Prostate gland (tissue), 2 donors: Measurements from ENCODE around the gene UBL5. TPM values are rescaled to one million over a fixed set of nuclear protein-coding genes. Genes with fewer than 3 reads are reported as not detected.

Source experiments
- DNase-seq: peaks from one replicate; pipeline ENCODE4 v3.0.0-alpha.2; 2019; ENCODE audit warnings: low spot score
- H3K27ac ChIP-seq, 2 donors: fragments of 200-600 bp; sonication (generic); 2 replicates each; pipeline ENCODE4 v1.5.1; 2017 to 2019
- H3K27me3 ChIP-seq: fragments of 200-600 bp; sonication (generic); replicated peaks from 2 replicates; pipeline ENCODE4 v1.5.1; 2019; ENCODE audit not compliant: insufficient read depth
- H3K36me3 ChIP-seq, 2 donors: fragments of 200-600 bp; sonication (generic); 1 replicate in 1 of 2; 2 replicates in 1 of 2; pipeline versions ENCODE4 v1.5.1 to v1.8.1; 2017 to 2019
- H3K4me1 ChIP-seq: fragments of 200-600 bp; sonication (generic); replicated peaks from 2 replicates; pipeline ENCODE4 v1.5.1; 2019
- H3K4me3 ChIP-seq, 2 donors: fragments of 200-600 bp; sonication (generic); 2 replicates each; pipeline ENCODE4 v1.5.1; 2017 to 2019
- H3K9me3 ChIP-seq: fragments of 200-600 bp; sonication (generic); 2 replicates; pipeline ENCODE4 v1.5.1; 2017
- CTCF ChIP-seq, 4 experiments: fragments of 200-600 bp in 2 of 4; fragments of 450-650 bp in 2 of 4; sonication (generic) in 2 of 4; IDR thresholded peaks; 1 replicate in 3 of 4; 2 replicates in 1 of 4; pipeline ENCODE4 v1.5.1; 2016 to 2019; ENCODE audit warnings: antibody characterized with exemption in 4 of 4, mild to moderate bottlenecking in 2 of 4, moderate library complexity in 2 of 4
- POLR2A ChIP-seq: fragments of 450-650 bp; IDR thresholded peaks from one replicate; pipeline ENCODE4 v1.6.1; 2016; ENCODE audit warnings: antibody characterized with exemption, mild to moderate bottlenecking
- POLR2AphosphoS5 ChIP-seq: sonication (generic); formaldehyde crosslinking; IDR thresholded peaks from one replicate; pipeline ENCODE4 v1.6.1; 2017; ENCODE audit warnings: antibody characterized with exemption
- WGBS: methylation state at CpG from one replicate; pipeline ENCODE4 v1.1.5; 2018; 5-methylcytosine and 5-hydroxymethylcytosine counted together
- intact Hi-C: fragments of 100-400 bp; cut with DNase I; formaldehyde crosslinking; loops from one replicate; pipeline ENCODE4 v1.14.2; 2022
- total RNA-seq, 2 donors: library from RNA; depleted of rRNA; stranded (reverse); fragments of >200 nt; gene quantifications; one replicate each; pipeline ENCODE4 v1.1.0, GENCODE V29; 2016

UBL5 gene
- total RNA-seq, 2 donors from 2014 or later: 543 to 675 TPM

DNA sequence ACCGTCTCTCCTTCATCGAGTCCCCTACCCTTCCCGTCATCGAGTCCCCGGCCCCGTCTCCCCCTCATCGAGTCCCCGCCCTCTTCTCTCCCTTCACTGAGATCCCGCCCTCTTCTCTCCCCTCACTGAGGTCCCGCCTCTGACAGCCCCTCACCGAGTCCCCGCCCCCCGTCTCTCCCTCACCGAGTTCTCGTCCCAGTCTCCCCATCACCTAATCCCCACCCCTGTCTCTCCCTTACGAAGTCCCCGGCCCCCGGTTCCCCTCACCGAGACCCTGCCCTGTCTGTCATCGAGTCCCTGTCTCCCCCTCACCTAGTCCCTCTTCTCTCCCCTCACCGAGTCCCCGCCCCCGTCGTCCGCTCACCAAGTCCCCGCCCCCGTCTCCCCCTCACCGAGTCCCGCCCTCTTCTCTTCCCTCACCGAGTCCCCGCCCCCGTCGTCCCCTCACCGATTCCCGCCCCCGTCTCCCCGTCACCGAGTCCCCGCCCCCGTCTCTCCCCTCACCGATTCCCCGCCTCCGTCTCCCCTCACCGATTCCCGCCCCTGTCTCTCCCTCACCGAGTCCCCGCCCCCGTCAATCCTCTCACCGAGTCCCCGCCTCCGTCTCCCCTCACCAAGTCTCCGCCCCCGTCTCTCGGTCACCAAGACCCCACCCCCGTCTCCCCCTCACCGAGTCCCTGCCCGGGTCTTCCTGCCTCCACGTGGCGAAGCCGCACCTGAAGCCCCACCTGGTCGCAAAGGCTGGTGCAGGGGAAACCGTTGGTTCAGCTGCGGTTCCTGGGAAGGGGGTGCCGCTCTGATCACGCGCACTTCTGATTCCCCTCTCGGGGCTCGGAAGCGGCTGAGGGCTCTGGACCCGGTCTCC lies 35.3 kb upstream of the UBL5 start:
- Histone ChIP-seq H3K36me3 (no peaks in the 10 kb centered on the region), H3K4me3 (peak overlapping the region; percentile 44 to 79), H3K27me3 (no peaks in the 10 kb centered on the region), H3K9me3 (no peaks in the 10 kb centered on the region), H3K4me1 (no peaks in the 10 kb centered on the region), H3K27ac (peak overlapping the region; percentile 94 to 98)
- peak in 1 of 4 experiments; percentile 3 for TF ChIP-seq CTCF (IDR thresholded peaks at IDR 0.05)
- peak; percentile 32 for TF ChIP-seq POLR2AphosphoS5
- TF ChIP-seq POLR2A: peak; percentile 38
- WGBS: 2% methylated on average over 60 of the region's 70 CpGs
- DNase-seq: peak; percentile 96
- intact Hi-C loops: loop anchor here (2.0 to 10.0 kb wide), 4 partner anchors 208 to 648 kb away; partner anchors contain the start of genes ZNF121, ZNF266, ZNF317 and ZNF559

DNA sequence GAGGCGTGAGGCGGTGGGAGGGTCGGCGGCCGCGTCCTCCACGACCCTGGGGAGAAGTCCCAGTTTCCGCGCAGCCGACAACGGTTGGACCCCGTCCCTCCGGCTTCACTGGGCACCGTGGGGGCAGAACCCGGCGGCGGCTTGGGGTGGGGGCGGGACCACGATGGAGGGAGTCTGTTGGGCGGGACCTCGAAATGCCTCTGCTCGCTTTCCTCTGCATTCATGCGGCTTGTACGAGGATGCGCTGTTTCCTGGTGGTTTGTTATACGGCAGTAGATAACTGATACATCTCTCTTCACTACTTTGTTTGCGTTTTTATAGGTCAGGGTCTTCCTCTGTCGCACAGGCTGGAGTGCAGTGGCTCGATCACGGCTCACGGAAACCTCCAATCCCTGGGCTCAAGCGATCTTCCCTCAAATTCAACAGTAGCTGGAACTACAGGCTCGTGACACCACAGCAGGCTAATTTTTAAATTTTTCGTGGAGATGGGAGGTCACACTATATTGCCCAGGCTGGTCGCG lies 34.6 kb upstream of the UBL5 start:
- Histone ChIP-seq H3K27me3 (no peaks in the 10 kb centered on the region), H3K27ac (peak overlapping the region; percentile 94 to 98), H3K36me3 (no peaks in the 10 kb centered on the region), H3K9me3 (no peaks in the 10 kb centered on the region), H3K4me1 (no peaks in the 10 kb centered on the region), H3K4me3 (peak overlapping the region; percentile 44 to 79)
- TF ChIP-seq POLR2A: no peak
- no peak for TF ChIP-seq POLR2AphosphoS5
- TF ChIP-seq CTCF (IDR thresholded peaks at IDR 0.05): no peak
- intact Hi-C loops: loop anchor here (2.0 to 10.0 kb wide), 4 partner anchors 208 to 648 kb away; partner anchors contain the start of genes ZNF121, ZNF266, ZNF317 and ZNF559
- DNase-seq: no peak
- WGBS: 21% methylated on average over 33 of the region's 36 CpGs

DNA sequence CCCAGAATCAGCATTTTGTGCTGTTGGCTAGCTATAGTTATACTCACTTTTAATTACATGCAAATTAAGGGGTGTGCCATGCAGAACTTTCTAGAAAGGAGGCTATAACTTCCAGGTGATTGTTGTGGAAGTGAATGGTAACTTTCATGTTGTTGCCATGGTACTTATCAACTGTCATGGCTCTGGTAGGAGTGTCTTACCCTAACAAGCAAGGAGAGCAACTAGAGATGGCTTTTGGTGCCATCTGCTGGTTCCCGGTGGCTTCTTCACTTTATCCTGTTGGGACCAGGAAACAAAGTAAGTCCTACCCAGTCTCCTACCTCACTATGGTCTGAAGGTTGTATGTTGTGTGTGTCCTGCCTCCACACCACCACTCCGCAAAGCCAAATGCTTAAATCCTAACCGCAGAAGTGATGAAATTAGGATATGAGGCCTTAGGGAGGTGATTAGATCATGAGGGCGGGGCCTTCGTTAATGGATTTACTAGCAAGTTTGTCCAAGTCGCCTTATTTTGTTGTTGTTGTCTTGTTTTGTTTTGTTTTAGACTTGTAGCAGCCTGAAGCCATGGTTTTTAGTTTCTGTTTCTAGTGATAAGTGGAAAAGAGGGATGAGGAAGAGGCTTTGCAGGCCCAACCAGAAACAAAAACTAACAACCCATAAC lies 31.5 kb upstream of the UBL5 start:
- 60% methylated on average over 6 of the region's 6 CpGs for WGBS
- H3K4me3 ChIP-seq: no peak overlapping the region
- no peaks in the 10 kb centered on the region for H3K27me3 ChIP-seq
- no peaks in the 10 kb centered on the region for H3K9me3 ChIP-seq
- no peaks in the 10 kb centered on the region for H3K36me3 ChIP-seq
- intact Hi-C loops: loop anchor here (2.0 to 10.0 kb wide), 3 partner anchors 361 to 651 kb away; partner anchors contain the start of genes ZNF266 and ZNF317
- peak; percentile 81 for DNase-seq
- no peaks in the 10 kb centered on the region for H3K4me1 ChIP-seq
- TF ChIP-seq POLR2A (no peak), POLR2AphosphoS5 (peak; percentile 77), CTCF (IDR thresholded peaks at IDR 0.05) (peak; percentile 44 to 89 (median 82))
- H3K27ac ChIP-seq: peak overlapping the region in 1 of 2 donors; percentile 29

- Histone ChIP-seq H3K4me1 (no peaks in the 10 kb centered on the region), H3K27ac (no peak overlapping the region), H3K27me3 (no peaks in the 10 kb centered on the region), H3K4me3 (no peak overlapping the region), H3K36me3 (no peaks in the 10 kb centered on the region), H3K9me3 (no peaks in the 10 kb centered on the region)
- 80% methylated on average over 5 of the region's 5 CpGs for WGBS
- intact Hi-C loops: loop anchor here (2.0 to 10.0 kb wide), 3 partner anchors 363 to 653 kb away; partner anchors contain the start of genes ZNF266 and ZNF317
- TF ChIP-seq CTCF (IDR thresholded peaks at IDR 0.05) (no peak), POLR2AphosphoS5 (no peak), POLR2A (no peak)
- DNase-seq: no peak
Measured at GRCh38 chr19:9797871-9798270, 29.8 kb upstream of the UBL5 start.
